ENCODE measurements around the gene LOXL3. TPM values are rescaled to one million over a fixed set of nuclear protein-coding genes. Genes with fewer than 3 reads are reported as not detected.

Gene LOXL3
- total RNA-seq, 6 donors from 2014 or later = 3.6 to 28.3 (median 10.3) TPM

GRCh38 chr2:74581463-74581862 is 27.7 kb upstream of the LOXL3 start:
- peaks cover 0 to 10% (median 7%) of the 10 kb centered on the region in 4 donors for H3K4me1 ChIP-seq
- no peaks in the 10 kb centered on the region for H3K27me3 ChIP-seq
- no peak for DNase-seq
- H3K27ac ChIP-seq = no peak overlapping the region
- no peak for ATAC-seq (ENCODE audit: low FRiP score in 2 of 2)
- H3K36me3 ChIP-seq = no peaks in the 10 kb centered on the region
- TF ChIP-seq CTCF (IDR thresholded peaks at IDR 0.05) (no peak), EP300 (IDR thresholded peaks at IDR 0.05) (no peak), POLR2AphosphoS5 (IDR thresholded peaks at IDR 0.05) (no peak), POLR2A (IDR thresholded peaks at IDR 0.05) (no peak)
- H3K9me3 ChIP-seq = no peaks in the 10 kb centered on the region
- 86 to 89% methylated on average over 3 of the region's 3 CpGs for WGBS, 2 donors
- no peak overlapping the region for H3K4me3 ChIP-seq

GRCh38 chr2:74578408-74578807 is 24.7 kb upstream of the LOXL3 start:
- H3K27me3 ChIP-seq = no peaks in the 10 kb centered on the region
- H3K27ac ChIP-seq = peak overlapping the region in 1 of 4 donors; percentile 68
- WGBS, 2 donors = 52 to 69% methylated on average over 3 of the region's 3 CpGs
- ATAC-seq (ENCODE audit: low FRiP score in 2 of 2) = no peak
- TF ChIP-seq EP300 (IDR thresholded peaks at IDR 0.05) (no peak), POLR2AphosphoS5 (IDR thresholded peaks at IDR 0.05) (no peak), CTCF (IDR thresholded peaks at IDR 0.05) (no peak), POLR2A (IDR thresholded peaks at IDR 0.05) (no peak)
- no peak for DNase-seq
- no peaks in the 10 kb centered on the region for H3K9me3 ChIP-seq
- no peaks in the 10 kb centered on the region for H3K36me3 ChIP-seq
- peaks cover 3 to 19% (median 8%) of the 10 kb centered on the region in 4 donors for H3K4me1 ChIP-seq
- H3K4me3 ChIP-seq = no peak overlapping the region

GRCh38 chr2:74577448-74577847 is 23.7 kb upstream of the LOXL3 start:
- Histone ChIP-seq H3K27ac (peak overlapping the region; percentile 39 to 68 (median 61)), H3K27me3 (no peaks in the 10 kb centered on the region), H3K4me1 (peaks cover 5 to 21% (median 9%) of the 10 kb centered on the region in 4 donors), H3K36me3 (no peaks in the 10 kb centered on the region), H3K9me3 (no peaks in the 10 kb centered on the region), H3K4me3 (no peak overlapping the region)
- TF ChIP-seq EP300 (IDR thresholded peaks at IDR 0.05) = no peak
- TF ChIP-seq POLR2A (IDR thresholded peaks at IDR 0.05) = no peak
- no peak for TF ChIP-seq CTCF (IDR thresholded peaks at IDR 0.05)
- no peak for TF ChIP-seq POLR2AphosphoS5 (IDR thresholded peaks at IDR 0.05)
- DNase-seq (peak in 1 of 2 donors; percentile 36), ATAC-seq (ENCODE audit: low FRiP score in 2 of 2) (peak; percentile 47 to 85)
- WGBS, 2 donors = 30 to 33% methylated on average over 2 of the region's 2 CpGs

- ATAC-seq (ENCODE audit: low FRiP score in 2 of 2) (peak; percentile 71 to 91), DNase-seq (peak in 1 of 2 donors; percentile 62)
- Histone ChIP-seq H3K4me1 (peaks cover 5 to 21% (median 9%) of the 10 kb centered on the region in 4 donors), H3K27me3 (no peaks in the 10 kb centered on the region), H3K4me3 (no peak overlapping the region), H3K27ac (peak overlapping the region; percentile 39 to 68 (median 61)), H3K36me3 (no peaks in the 10 kb centered on the region), H3K9me3 (no peaks in the 10 kb centered on the region)
- TF ChIP-seq EP300 (IDR thresholded peaks at IDR 0.05) = peak in 1 of 4 donors; percentile 25
- TF ChIP-seq POLR2AphosphoS5 (IDR thresholded peaks at IDR 0.05) = peak; percentile 23 to 40
- no peak for TF ChIP-seq CTCF (IDR thresholded peaks at IDR 0.05)
- TF ChIP-seq POLR2A (IDR thresholded peaks at IDR 0.05) = peak in 1 of 4 donors; percentile 54
- 25 to 56% methylated on average over 1 of the region's 1 CpG for WGBS, 2 donors
Measured at GRCh38 chr2:74576863-74577229, 23.1 kb upstream of the LOXL3 start.

- H3K4me1 ChIP-seq = peaks cover 5 to 21% (median 9%) of the 10 kb centered on the region in 4 donors
- TF ChIP-seq EP300 (IDR thresholded peaks at IDR 0.05) = no peak
- TF ChIP-seq POLR2A (IDR thresholded peaks at IDR 0.05) = no peak
- no peak for TF ChIP-seq POLR2AphosphoS5 (IDR thresholded peaks at IDR 0.05)
- TF ChIP-seq CTCF (IDR thresholded peaks at IDR 0.05) = no peak
- H3K9me3 ChIP-seq = no peaks in the 10 kb centered on the region
- 74 to 83% methylated on average over 7 of the region's 7 CpGs for WGBS, 2 donors
- ATAC-seq (ENCODE audit: low FRiP score in 2 of 2) (no peak), DNase-seq (no peak)
- peak overlapping the region in 3 of 4 donors; percentile 6 to 68 (median 67) for H3K27ac ChIP-seq
- H3K27me3 ChIP-seq = no peaks in the 10 kb centered on the region
- no peaks in the 10 kb centered on the region for H3K36me3 ChIP-seq
- H3K4me3 ChIP-seq = no peak overlapping the region
Measured at GRCh38 chr2:74576211-74576862, 22.6 kb upstream of the LOXL3 start.

All from upper lobe of left lung (tissue), 6 donors.